Adipose tissue (tissue), 3 donors: Measurements from ENCODE around the gene MAPK8. TPM values are rescaled to one million over a fixed set of nuclear protein-coding genes. Genes with fewer than 3 reads are reported as not detected.
"Not testable (repeated sequence)": the region's sequence is repeated elsewhere in the genome, so short reads cannot be mapped to it uniquely, and the experiment has no call there.

Experiments used
- H3K27ac ChIP-seq: one replicate; pipeline ENCODE4 v1.5.1; 2013; ENCODE audit warnings: low read depth, low read length
- WGBS, 3 donors: extraction: QIAGEN DNeasy Blood & Tissue Kit; methylation state at CpG; one replicate each; pipeline ENCODE4 v1.1.7; 2013; 5-methylcytosine and 5-hydroxymethylcytosine counted together
- polyA plus RNA-seq, 3 donors: library from polyadenylated mRNA; stranded (reverse); fragments of 200-250 nt; gene quantifications; one replicate each; pipeline ENCODE4 v1.2.3, GENCODE V29; 2013
- donor health status: healthy with polysubstance abuse.
- donor health status: Bipolar disorder and iron deficiency.
- donor health status: healthy.

Gene MAPK8
- polyA plus RNA-seq: 10 to 100 TPM in 1 of 3 donors, 1 to 10 TPM in 2; 7.9 to 11.2 (median 8.3) TPM

GRCh38 chr10:48306265-48306869 is at the start of gene MAPK8:
Gene MAPK8, plus strand, starts transcription at chr10:48306677. Its CDS starts 94,984 bp downstream, at chr10:48401661.
- WGBS, 3 donors: 1 to 2% (median 1%) methylated on average over 44 to 86 of the region's 86 CpGs
- peak within 1 kb of the TSS; percentile 62 for H3K27ac ChIP-seq

DNA sequence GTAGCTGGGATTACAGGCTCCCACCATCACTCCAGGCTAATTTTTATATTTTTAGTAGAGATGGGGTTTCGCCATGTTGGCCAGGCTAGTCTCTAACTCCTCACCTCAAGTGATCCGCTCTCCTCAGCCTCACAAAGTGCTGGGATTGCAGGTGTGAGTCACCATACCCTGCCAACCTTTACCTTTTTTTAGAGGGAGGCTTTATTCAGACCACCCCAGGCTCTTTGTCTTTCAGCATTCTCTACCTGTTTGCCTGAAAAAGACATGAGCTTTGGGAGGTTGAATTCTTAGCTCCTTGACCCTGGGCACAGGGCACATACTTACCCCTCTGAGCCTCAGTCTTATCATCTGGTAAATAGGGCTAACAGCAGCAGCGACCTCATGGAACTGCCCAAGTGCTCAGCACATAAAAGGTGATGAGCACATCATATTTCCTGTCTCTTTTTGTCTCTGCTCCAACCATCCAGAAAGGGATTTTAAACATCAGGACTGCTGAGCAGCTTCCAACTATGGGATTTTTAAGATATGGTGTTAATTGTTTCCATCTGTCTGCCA is 49.0 kb upstream of the MAPK8 start:
- no peak overlapping the region for H3K27ac ChIP-seq
- WGBS, 3 donors: 88 to 91% (median 91%) methylated on average over 3 of the region's 3 CpGs

GRCh38 chr10:48258105-48258504 is 48.4 kb upstream of the MAPK8 start:
- no peak overlapping the region for H3K27ac ChIP-seq
- WGBS, 3 donors: 81 to 96% (median 82%) methylated on average over 1 of the region's 1 CpG

- H3K27ac ChIP-seq: no peak overlapping the region
- 78 to 84% (median 81%) methylated on average over 4 of the region's 4 CpGs for WGBS, 3 donors
Measured at GRCh38 chr10:48266528-48266927, 39.9 kb upstream of the MAPK8 start.

GRCh38 chr10:48271047-48271730 is 35.3 kb upstream of the MAPK8 start:
- H3K27ac ChIP-seq: no peak overlapping the region
- 43 to 59% (median 48%) methylated on average over 5 of the region's 5 CpGs for WGBS, 3 donors

DNA sequence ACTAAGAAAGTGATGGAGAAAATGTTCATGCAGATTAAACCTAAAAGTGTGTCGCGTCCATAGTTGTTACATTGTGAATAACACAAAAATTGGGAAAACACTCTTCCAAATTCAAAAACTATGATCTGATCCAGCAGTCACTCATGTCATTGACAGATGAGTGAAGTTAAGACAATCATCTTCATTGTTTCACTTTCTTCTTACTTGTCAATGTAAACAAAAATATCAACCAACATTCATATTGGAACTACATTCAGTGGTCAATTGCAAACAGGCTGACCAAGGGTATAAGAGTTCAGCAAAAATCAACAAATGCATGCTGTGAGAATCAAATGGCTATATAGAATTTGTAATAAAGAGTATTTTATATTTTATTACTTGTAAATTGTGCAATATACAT is 33.8 kb upstream of the MAPK8 start:
- 94 to 99% (median 94%) methylated on average over 2 of the region's 2 CpGs for WGBS, 3 donors
- no peak overlapping the region for H3K27ac ChIP-seq

DNA sequence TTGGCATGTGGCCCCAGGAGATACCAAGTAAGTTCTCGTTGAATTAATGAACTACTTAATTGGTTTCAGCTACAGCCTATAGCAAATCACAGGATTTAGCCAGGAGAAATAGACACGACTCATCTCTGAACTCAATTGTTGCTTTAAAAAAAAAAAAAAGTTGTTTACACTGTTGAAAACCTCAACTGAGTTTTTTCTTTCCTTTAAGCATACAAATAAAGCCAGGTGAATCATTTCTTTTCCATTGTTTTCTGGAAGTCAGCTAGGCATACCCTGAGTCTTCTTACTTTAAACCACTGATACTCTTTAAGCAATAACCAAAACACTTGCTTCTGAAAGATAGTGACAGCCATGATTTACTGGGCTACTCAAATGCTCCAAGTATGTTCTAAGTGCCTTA is 32.7 kb upstream of the MAPK8 start:
- 70 to 81% (median 79%) methylated on average over 2 of the region's 2 CpGs for WGBS, 3 donors
- no peak overlapping the region for H3K27ac ChIP-seq

- H3K27ac ChIP-seq: no peak within 1 kb of the TSS
Measured at GRCh38 chr10:48274636-48275035, 31.8 kb upstream of the MAPK8 start, which contains the start of gene FRMPD2. Gene FRMPD2, minus strand, starts transcription at chr10:48274696. Its CDS starts 129 bp downstream, at chr10:48274567.

GRCh38 chr10:48277093-48277492 is 29.4 kb upstream of the MAPK8 start:
- 87 to 100% (median 96%) methylated on average over 1 of the region's 1 CpG for WGBS, 3 donors
- no peak overlapping the region for H3K27ac ChIP-seq

More at GRCh38 chr10:48274636-48275035, 31.8 kb upstream of the MAPK8 start, which contains the start of gene FRMPD2:
- 69 to 82% (median 80%) methylated on average over 8 of the region's 8 CpGs for WGBS, 3 donors

DNA sequence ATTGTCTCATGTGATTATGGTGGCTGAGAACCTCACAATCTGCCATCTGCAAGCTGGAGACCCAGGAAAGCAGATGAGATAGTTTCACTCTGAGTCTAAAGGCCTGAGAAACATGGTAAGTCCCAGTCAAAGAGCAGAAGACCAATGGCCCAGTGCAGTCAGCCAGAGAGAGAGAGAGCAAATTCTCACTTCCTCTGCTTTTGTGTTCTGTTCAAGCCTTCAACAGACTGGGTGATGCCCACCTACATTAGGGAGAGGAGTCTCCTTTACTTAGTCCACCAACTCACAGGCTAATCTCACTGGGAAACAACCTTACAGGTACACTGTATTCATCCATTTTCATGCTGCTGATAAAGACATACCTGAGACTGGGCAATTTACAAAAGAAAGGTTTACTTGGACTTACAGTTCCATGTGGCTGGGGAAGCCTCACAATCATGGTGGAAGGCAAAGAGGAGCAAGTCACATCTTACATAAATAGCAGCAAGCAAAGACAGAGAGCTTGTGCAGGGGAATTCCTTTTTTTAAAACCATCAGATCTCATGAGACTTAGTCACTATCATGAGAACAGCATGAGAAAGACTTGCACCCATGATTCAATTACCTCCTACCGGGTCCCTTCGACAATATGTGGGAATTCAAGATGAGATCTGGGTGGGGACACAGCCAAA is 27.3 kb upstream of the MAPK8 start:
- 84 to 95% (median 94%) methylated on average over 2 of the region's 2 CpGs for WGBS, 3 donors

DNA sequence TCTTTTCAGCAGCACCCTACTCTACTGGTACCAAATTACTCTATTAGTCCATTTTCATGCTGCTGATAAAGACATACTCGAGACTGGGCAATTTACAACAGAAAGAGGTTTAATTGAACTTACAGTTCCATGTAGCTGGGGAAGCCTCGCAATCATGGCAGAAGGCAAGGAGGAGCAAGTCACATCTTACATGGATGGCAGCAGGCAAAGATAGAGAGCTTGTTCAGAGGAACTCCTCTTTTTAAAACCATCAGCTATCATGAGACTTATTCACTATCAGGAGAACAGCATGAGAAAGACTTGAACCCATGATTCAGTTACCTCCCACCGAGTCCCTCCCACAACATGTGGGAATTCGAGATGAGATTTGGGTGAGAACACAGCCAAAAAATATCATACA is 24.8 kb upstream of the MAPK8 start:
- WGBS, 3 donors: 62 to 82% (median 76%) methylated on average over 4 of the region's 4 CpGs
- H3K27ac ChIP-seq: not testable (repeated sequence)

More for the DNA sequence above, 27.3 kb upstream of the MAPK8 start:
- H3K27ac ChIP-seq: no peak overlapping the region

DNA sequence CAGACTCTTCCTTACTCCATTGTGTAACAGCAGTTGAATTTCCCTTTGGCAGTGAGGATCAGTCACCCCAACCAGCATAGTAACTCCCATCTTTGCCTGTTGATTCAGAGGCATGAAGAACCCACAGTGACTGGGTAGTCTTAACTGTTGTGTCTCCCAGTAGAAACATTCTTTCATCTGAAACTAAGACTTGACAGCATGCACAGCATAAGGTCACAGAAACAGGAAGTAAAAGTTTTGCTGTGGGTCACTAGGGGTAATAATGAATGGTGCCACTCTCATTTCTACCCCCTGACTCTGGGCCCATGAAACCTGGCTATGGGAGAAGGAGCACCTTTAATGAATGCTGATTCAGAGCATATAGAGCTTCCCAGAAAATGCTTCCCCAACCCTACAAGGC is 23.6 kb upstream of the MAPK8 start:
- no peak overlapping the region for H3K27ac ChIP-seq

DNA sequence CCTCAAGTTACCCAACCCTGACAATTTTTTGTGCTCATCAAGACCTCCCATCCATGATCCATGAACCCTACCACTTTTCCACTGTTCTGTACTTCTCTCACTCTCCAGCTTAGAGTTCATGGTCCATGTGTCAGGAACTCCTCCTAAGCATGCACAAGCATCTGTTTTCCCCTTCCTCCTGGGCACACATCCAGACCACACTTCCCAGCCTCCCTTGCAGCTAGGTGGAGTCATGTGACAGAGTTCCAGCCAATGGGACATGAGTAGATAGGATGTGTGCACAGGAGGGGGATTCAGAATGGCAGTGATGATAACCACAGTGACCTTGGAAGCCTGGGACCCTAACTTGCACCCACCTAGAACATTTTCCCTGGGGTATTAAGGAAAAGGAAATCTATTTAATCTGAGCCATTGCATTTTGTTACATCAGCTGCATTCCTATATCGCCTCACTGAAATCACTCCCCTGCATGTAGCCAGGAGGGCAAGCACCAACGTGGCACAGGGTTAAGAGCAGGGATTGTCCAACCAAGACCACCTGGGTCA is 22.4 kb upstream of the MAPK8 start:
- 88 to 91% (median 89%) methylated on average over 2 of the region's 2 CpGs for WGBS, 3 donors
- no peak overlapping the region for H3K27ac ChIP-seq

DNA sequence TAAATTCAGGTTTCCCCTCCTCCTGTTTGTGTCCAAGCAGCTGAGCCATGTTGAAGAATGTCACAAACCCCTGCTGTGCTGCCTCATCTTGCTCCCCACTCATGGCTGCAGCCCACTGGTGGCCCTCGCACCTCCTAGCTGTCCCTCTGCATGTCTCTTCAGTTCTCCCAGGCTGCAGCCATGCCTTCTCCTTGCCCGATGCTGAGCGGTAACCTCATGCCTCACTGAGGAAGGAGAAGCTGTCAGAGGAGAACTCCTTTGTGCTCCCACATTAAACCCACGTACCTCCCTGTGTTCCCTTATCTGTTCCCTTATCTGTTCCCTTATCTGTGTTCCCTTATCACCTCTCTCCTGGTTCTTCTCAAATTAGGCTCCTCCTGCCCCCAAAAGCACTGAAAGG is 21.7 kb upstream of the MAPK8 start:
- WGBS, 3 donors: 52 to 66% (median 57%) methylated on average over 4 of the region's 4 CpGs
- H3K27ac ChIP-seq: no peak overlapping the region

GRCh38 chr10:48285710-48286109 is 20.8 kb upstream of the MAPK8 start:
- H3K27ac ChIP-seq: no peak overlapping the region
- 47 to 69% (median 51%) methylated on average over 5 of the region's 5 CpGs for WGBS, 3 donors

GRCh38 chr10:48286356-48286755 is 20.1 kb upstream of the MAPK8 start:
- WGBS, 3 donors: 39 to 87% (median 70%) methylated on average over 1 of the region's 1 CpG
- no peak overlapping the region for H3K27ac ChIP-seq

DNA sequence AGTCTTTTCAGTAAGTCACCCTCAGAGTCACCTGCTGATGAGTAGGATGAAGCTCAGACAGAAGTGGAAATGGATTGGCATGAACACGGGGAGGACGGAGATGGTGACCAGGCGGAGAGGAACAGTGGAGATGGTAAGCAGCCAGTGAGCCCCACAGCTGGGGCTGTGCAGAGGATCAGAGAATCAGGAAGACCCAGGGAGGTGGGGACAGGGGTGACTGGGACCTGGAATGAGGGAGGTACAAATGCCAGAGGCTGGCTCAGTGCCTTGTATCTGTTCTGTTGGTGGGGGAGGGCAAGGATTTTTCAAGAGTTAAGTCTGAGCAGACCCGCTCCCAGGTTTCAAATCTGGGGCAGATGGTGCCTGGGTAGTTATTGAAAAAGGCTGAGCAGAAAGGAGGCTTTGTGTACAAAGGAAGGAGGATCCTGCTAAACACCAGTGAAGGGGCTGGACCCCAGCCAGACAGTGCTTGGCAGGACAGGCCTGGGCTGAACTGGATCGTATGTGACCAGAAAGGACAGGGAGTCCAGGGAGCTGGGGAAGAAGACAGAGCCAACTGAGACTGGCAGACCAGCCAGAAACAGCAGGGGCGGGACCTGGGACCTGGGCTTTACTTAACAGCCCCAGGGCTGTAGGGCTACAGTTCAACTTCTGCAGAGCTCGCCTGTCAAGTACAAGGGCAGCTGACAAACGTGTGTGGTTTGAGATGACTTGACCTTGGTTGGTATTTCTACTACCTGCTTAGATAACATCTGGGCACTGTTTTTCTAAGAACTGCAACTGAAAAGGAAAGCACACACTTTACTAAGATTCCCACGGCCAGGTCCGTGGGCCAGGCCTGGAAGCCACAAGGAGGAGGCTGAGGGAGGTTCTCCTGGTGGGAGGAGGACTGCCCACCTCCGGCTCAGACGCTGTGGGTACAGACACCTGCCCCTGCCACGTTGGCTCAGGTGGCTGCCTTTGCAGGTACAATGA is 18.8 kb upstream of the MAPK8 start:
- no peak overlapping the region for H3K27ac ChIP-seq
- 40 to 70% (median 69%) methylated on average over 13 of the region's 13 CpGs for WGBS, 3 donors

GRCh38 chr10:48288661-48289060 is 17.8 kb upstream of the MAPK8 start:
- 91 to 94% (median 91%) methylated on average over 7 of the region's 7 CpGs for WGBS, 3 donors
- H3K27ac ChIP-seq: no peak overlapping the region
